DMS79 (cell line): ENCODE data around the gene SREBF2.

ENCODE experiments used
- DNase-seq: peaks from one replicate; lab custom pipeline; 2025; lab: John Stamatoyannopoulos, UW

SREBF2 gene

GRCh38 chr22:41908411-41909309, 75.8 kb downstream of the SREBF2 start:
- no peak for DNase-seq

DNA sequence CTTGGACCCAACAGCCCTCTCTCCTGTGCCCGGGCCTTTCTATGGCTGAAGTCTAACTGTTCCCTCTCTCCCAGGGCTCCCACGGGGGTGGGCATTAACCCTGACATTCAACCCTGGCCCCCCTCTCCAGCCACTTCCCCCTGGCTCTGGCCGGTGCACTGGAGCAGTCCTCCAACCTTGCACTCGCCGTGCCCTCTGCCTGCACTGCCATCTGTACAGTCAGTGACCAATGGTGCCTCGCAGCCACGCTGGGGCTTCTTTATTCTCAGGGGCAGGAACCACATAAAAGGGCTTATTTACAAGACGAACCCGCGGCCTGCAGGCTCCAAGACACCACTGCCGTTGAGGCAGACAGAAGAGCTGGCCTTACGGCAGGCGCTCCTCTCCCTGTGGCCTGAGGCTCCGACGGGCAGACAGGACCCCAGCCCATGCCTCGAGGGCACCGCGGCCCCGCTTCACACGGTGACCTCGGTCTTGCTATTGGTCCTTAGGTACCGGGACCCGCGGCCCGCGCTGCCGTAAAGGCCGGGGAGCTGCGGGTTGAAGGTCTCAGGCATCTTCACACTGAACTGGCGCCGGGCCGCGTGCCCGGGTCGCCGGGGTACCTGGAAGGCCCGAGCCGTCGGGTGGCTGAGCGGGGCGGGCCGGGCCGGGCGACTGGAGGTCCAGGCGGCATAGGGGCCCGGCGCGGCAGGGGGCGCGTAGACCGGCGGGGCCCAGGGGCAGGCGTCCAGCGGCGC, 76.6 kb downstream of the SREBF2 start:
- no peak for DNase-seq

DNA sequence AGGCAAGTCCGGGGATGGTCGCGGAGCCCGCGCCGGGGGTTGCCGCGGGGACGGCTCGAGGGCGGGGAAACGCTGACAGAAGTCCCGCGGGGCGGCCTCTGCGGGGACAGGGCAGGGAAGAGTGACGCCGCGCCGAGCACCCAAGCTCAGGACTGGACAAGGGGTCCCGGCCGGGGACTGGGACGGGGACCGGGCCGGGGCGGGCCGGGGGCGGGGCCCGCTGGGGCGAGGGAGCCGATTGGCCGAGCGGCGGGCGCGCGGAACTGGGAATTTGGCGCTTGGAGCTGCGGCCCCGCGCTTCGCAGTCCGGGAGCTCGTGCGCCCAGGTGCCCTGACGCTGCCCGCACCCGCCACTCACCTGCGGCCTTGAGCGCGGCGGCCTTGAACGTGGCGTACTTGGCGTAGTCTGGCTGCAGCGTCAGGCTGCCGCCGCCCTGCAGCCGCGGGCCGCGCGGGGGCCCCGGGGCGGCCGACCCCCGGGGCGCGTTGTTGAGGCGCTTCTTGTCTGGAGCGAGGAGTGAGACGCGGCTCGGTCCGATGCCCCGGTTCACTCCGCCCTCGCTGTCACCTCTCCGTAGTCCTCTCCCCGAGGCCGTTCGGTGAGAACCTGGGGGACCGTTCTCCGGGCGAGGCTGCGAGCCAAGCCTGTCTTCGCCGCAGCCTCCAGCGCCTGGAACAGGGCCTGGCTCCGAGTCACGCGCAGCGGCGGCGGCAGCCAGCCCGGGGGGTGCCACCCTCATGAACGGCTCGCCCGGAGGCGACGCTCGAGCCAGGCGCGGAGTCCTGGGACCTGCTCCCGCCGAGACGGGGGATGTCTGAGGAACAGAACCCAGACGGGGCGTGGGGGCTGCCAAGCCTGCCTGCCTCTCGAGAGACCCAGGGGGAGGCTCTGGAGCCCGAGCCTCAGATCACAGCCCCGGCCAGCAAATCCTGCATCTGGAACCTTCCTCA, 77.4 kb downstream of the SREBF2 start:
- DNase-seq = no peak

GRCh38 chr22:41911001-41911611, 78.2 kb downstream of the SREBF2 start:
- no peak for DNase-seq

GRCh38 chr22:41912338-41913039, 79.6 kb downstream of the SREBF2 start:
- no peak for DNase-seq

- no peak for DNase-seq
These were observed 80.3 kb downstream of the SREBF2 start for GRCh38 chr22:41913040-41913719.

DNA sequence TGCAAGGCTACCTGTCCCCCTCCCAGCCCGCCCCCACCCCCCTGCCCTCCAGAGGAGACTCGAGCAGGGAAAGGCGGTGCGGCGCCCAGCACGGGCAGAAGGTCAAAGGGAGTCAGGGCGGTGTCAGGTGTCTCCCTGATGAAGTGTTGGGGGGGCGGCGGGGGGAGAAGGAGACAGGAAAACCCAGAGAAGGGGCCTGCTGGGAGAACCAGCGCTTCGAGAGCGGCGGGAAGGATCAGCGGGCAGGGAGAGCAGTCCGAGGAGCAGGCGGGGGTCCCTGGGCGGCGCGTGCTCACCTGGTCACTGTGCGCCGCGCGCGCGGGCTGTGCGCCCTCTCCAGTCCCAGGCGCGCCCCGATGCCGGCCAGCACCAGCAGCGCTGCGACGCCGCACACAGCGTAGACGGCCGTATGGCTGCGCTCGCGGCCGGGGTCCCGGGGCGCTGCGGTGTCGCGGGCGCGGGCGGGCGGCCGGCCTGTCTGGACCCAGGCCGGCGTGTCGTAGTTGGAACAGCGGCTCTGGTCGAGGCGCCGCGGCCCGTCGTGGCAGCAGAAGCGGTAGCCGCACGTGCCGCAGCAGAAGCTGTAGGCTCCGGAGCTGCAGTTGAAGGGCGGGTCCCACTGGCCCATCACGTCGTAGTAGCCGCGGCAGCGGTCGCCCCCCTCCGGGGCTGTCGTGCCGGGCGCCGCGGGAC, 81.1 kb downstream of the SREBF2 start:
- DNase-seq = no peak

- DNase-seq = no peak
These were observed 81.7 kb downstream of the SREBF2 start for GRCh38 chr22:41914611-41915034.

- DNase-seq = no peak
These were observed 82.3 kb downstream of the SREBF2 start, which contains the start of gene SHISA8 for GRCh38 chr22:41915035-41915785. Gene SHISA8 (minus strand): TSS chr22:41915074. CDS start chr22:41914667, 407 bp downstream.

DNA sequence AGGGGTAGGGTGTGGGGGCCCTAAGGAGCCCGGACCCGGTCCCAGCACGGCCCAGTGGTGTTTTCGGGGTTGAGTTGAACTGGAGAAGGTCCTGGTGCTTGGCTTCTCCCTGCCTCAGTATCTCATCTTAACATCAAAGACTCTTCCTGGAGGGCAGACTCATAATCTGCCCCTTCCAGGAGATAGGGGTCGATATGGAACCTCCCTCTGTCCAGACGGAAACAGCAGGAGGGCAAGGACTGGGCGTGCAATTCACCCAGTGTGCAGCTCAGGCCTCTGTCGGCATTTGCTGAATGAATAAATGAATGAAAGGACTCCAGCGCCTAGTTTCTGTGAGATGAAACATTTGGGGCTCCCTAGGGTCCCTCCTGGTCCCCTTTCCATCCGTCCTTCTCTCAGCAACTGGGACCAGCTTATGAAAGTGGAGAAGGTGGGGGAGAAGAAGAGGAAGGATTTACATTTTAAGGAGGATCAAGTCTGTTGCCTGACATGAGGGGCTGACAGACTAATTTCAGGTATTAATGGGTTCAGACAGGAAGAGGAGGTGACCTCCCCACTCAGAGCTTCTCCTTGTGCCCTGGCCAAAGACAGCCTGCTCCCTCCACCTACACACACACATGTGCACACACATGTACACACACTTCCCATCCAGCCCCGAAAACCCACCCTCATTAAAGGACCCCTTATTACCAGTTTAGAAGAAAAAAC, 83.0 kb downstream of the SREBF2 start:
- no peak for DNase-seq

DNA sequence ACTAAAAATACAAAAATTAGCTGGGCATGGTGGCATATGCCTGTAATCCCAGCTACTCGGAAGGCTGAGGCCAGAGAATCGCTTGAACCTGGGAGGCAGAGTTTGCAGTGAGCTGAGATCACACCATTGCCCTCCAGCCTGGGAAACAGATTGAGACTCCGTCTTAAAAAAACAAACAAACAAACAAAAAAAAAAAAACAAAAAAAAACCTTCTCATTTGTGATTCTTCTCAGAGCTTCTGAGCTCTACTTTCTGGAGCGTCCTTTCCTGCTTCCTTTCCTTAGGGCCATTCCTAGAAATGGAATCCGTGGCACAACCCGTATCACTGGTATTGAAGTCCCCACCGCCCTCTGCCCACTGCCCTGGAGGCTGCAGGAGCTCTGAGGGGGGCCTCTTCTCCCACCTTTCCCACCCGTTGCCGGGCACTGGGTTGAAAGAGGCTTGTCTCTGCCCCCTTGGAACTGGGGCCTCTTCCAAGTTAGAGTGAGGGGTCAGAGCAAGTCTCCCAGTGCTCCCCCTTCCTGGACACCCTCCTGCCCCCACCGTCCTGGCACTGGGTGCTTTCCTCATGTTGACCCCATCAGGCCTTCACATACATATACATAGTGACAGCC, 83.9 kb downstream of the SREBF2 start:
- no peak for DNase-seq

DNA sequence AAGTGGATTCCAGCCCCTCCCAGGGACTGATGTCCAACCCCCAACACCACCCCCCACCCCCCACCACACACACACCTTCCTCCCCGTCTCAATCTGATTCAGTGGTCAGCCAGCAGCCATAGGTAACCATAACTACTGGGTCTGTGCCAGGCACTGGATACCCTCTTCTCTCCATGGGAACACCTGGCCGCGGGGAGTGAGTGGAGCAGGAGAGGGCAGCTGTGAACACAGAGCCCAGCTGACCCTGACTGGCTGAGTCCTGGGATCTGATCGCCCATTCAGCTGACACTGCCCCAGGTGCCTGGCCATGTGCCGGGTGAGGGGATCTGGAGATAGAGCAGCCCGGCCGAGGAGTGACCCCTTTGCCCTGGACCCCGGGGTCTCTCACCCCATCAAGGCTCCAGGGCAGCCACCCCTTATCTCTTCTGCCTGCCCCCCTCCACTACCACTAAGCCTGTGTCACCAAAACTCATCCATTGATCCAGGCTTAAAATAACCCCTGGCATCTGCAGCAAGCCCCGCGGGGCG, 84.5 kb downstream of the SREBF2 start:
- no peak for DNase-seq

DNA sequence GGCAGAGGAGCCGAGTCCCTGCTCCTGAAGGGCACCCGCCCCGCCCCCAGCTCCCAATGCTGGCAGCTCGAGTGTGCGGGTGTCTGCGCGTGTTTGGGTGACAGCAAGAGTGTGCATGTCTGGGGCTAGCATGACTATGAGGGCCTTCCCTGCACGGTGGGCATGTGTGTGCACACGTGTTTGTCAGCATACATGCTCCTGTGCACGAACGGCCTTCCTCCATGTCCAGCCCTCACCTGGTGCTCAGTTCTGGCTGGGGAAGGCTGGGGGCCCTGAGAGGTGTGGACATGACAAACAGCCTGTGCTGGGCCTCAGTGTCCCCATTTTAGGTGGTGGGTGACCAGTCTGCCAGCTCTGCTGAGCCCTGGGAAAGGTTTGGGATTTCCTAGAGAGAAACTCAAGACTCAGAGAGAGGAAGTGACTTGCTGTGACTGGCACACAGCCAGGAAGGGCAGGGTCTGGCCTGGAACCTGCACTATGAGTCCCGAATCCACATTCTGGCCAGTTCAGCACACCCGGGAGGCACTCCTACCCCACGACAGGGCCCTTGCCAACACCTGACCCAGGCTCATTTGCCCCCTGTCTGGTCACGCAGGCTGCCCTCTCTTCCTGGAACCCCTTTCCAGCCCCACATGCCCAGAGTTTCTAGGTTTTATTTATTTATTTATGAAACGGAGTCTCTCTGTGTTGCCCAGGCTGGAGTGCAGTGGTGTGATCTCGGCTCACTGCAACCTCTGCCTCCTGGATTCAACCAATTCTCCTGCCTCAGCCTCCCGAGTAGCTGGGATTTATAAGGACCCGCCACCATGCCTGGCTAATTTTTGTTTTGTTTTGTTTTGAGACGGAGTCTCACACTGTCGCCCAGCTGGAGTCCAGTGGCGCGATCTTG, 85.2 kb downstream of the SREBF2 start:
- DNase-seq = no peak

DNA sequence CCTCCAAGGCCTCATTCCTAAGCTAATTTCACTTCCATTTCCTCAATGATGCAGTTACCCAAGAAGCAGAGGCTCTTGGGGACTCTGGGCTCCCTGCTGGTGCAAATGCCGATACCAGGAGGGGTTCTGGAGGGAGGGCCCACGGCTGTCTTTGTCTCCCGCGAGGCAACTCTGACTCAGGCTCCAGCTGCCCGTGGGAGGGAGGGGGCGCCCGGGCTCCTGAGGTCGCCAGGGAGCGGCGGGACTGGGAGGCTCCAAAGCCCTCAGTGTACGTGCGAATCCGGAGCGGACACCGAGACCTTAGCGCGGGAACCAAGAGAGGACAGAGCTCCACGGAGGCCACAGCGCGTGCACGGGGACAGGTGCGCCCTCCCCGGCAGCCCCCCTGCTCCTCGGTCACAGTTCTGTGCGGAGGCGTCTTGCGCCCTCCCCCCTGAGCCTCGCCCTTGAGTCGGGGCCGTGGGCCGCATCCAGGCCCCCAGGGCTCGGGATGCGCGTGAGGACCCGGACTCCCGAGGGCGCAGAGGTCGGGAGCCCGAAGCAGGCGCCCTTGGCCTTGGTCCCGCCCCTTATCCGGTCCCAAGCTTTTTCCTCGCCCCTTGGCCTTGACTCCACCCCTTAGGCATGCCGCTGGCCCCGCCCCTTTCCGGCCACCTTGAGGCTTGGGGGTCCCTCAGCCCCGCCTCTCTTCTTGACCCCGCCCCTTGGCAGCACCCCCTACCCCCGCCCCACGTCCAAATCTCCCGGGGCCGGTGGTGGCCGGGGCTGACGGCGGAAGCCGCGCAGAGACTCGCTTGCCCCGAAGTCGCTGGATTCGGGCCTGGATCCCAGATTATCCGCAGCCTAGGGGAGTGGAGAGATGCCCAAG, 86.7 kb downstream of the SREBF2 start:
- DNase-seq = no peak

DNA sequence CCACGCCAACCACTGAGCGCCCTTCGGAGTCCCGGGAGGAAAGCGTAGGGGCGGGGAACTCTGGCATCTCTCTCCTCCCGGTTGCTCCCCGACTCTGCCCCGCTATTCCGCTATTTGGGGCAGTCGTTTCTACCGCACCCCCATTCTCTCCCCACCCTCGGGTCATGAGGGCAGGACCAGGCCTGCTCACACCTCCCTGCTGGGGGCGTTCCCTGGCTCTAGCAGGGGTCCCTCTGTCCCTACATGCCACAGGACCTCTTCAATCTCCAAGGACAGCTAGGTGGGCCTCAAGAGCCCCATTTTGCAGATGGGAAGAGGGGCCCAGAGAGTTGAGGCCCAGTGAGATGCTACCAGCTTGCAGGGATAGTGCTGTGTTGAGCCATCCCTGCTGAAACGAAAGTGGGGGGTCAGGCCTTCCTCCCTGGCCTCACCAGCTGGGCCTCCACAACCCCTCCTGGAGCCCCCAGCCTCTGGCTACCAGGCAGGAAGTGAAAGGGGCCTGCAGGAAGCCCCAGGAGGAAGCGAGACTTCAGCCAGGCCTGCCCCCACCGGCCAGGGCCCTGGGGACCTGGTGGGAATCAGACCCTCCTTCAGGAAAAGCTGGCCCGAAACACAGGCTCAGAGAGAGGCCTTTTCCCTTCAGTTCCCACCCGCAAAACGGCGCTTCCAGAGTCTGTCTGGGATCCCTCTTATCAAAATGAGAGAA, 87.5 kb downstream of the SREBF2 start:
- DNase-seq = no peak
